ENCODE data around the gene MRPL43. TPM values are rescaled to one million over a fixed set of nuclear protein-coding genes. Genes with fewer than 3 reads are reported as not detected.
A peak's percentile ranks its signal among the peaks of the same experiment; 100 is the strongest.

The MRPL43 gene
- total and polyA plus RNA-seq, 5 donors, result 47.2 to 90.6 (median 61.2) TPM

GRCh38 chr10:101030496-101031127, 43.3 kb upstream of the MRPL43 start:
- intact Hi-C loops (cut with DNase I), result no loop called here
- 11% methylated on average over 25 of the region's 25 CpGs for WGBS
- no peak for ATAC-seq

GRCh38 chr10:101029520-101030295, 42.4 kb upstream of the MRPL43 start:
- H3K27me3 ChIP-seq (ENCODE audit: control insufficient read depth, insufficient read depth), result no peaks in the 10 kb centered on the region
- no peak overlapping the region for H3K27ac ChIP-seq (ENCODE audit: low read length)
- peaks cover 2% of the 10 kb centered on the region for H3K4me1 ChIP-seq (ENCODE audit: control insufficient read depth, insufficient read depth, low read length)
- DNase-seq (peak in 1 of 3 donors; percentile 68), ATAC-seq (no peak)
- no peaks in the 10 kb centered on the region for H3K9me3 ChIP-seq (ENCODE audit: control insufficient read depth, low read length)
- intact Hi-C loops (cut with DNase I), result no loop called here
- 61% methylated on average over 27 of the region's 27 CpGs for WGBS
- H3K4me3 ChIP-seq (ENCODE audit: low read length), result no peak overlapping the region

More at GRCh38 chr10:101030496-101031127, 43.3 kb upstream of the MRPL43 start:
- peak overlapping the region; percentile 60 for H3K4me3 ChIP-seq (ENCODE audit: low read length)
- H3K4me1 ChIP-seq (ENCODE audit: control insufficient read depth, insufficient read depth, low read length), result peaks cover 2% of the 10 kb centered on the region
- H3K9me3 ChIP-seq (ENCODE audit: control insufficient read depth, low read length), result no peaks in the 10 kb centered on the region
- H3K27ac ChIP-seq (ENCODE audit: low read length), result no peak overlapping the region
- no peak for DNase-seq
- H3K27me3 ChIP-seq (ENCODE audit: control insufficient read depth, insufficient read depth), result no peaks in the 10 kb centered on the region

GRCh38 chr10:101028446-101029337, 41.4 kb upstream of the MRPL43 start:
- intact Hi-C loops (cut with DNase I), result no loop called here
- 70% methylated on average over 7 of the region's 7 CpGs for WGBS

GRCh38 chr10:101027106-101027720, 39.9 kb upstream of the MRPL43 start:
- no peak for DNase-seq
- Histone ChIP-seq H3K4me3 (ENCODE audit: low read length) (no peak overlapping the region), H3K27me3 (ENCODE audit: control insufficient read depth, insufficient read depth) (no peaks in the 10 kb centered on the region), H3K4me1 (ENCODE audit: control insufficient read depth, insufficient read depth, low read length) (no peaks in the 10 kb centered on the region), H3K27ac (ENCODE audit: low read length) (no peak overlapping the region), H3K9me3 (ENCODE audit: control insufficient read depth, low read length) (no peaks in the 10 kb centered on the region)
- intact Hi-C loops (cut with DNase I), result no loop called here
- no peak for ATAC-seq
- WGBS, result 72% methylated on average over 10 of the region's 10 CpGs

More at GRCh38 chr10:101028446-101029337, 41.4 kb upstream of the MRPL43 start:
- DNase-seq (no peak), ATAC-seq (no peak)
- H3K27me3 ChIP-seq (ENCODE audit: control insufficient read depth, insufficient read depth), result no peaks in the 10 kb centered on the region
- peaks cover 2% of the 10 kb centered on the region for H3K4me1 ChIP-seq (ENCODE audit: control insufficient read depth, insufficient read depth, low read length)
- no peak overlapping the region for H3K4me3 ChIP-seq (ENCODE audit: low read length)
- no peak overlapping the region for H3K27ac ChIP-seq (ENCODE audit: low read length)
- H3K9me3 ChIP-seq (ENCODE audit: control insufficient read depth, low read length), result no peaks in the 10 kb centered on the region

GRCh38 chr10:101022967-101023705, 35.8 kb upstream of the MRPL43 start:
- intact Hi-C loops (cut with DNase I), result no loop called here
- H3K4me1 ChIP-seq (ENCODE audit: control insufficient read depth, insufficient read depth, low read length), result no peaks in the 10 kb centered on the region
- no peak overlapping the region for H3K4me3 ChIP-seq (ENCODE audit: low read length)
- no peak for ATAC-seq
- no peaks in the 10 kb centered on the region for H3K9me3 ChIP-seq (ENCODE audit: control insufficient read depth, low read length)
- no peaks in the 10 kb centered on the region for H3K27me3 ChIP-seq (ENCODE audit: control insufficient read depth, insufficient read depth)
- 92% methylated on average over 15 of the region's 15 CpGs for WGBS
- no peak for DNase-seq
- H3K27ac ChIP-seq (ENCODE audit: low read length), result no peak overlapping the region

GRCh38 chr10:101021692-101022251, 34.5 kb upstream of the MRPL43 start:
- ATAC-seq (no peak), DNase-seq (no peak)
- no peak overlapping the region for H3K4me3 ChIP-seq (ENCODE audit: low read length)
- H3K27ac ChIP-seq (ENCODE audit: low read length), result no peak overlapping the region
- no peaks in the 10 kb centered on the region for H3K9me3 ChIP-seq (ENCODE audit: control insufficient read depth, low read length)
- H3K4me1 ChIP-seq (ENCODE audit: control insufficient read depth, insufficient read depth, low read length), result no peaks in the 10 kb centered on the region
- WGBS, result 88% methylated on average over 11 of the region's 11 CpGs
- intact Hi-C loops (cut with DNase I), result no loop called here
- no peaks in the 10 kb centered on the region for H3K27me3 ChIP-seq (ENCODE audit: control insufficient read depth, insufficient read depth)

- H3K27me3 ChIP-seq (ENCODE audit: control insufficient read depth, insufficient read depth), result no peaks in the 10 kb centered on the region
- H3K4me1 ChIP-seq (ENCODE audit: control insufficient read depth, insufficient read depth, low read length), result no peaks in the 10 kb centered on the region
- ATAC-seq (no peak), DNase-seq (no peak)
- no peak overlapping the region for H3K4me3 ChIP-seq (ENCODE audit: low read length)
- 82% methylated on average over 4 of the region's 4 CpGs for WGBS
- H3K9me3 ChIP-seq (ENCODE audit: control insufficient read depth, low read length), result no peaks in the 10 kb centered on the region
- H3K27ac ChIP-seq (ENCODE audit: low read length), result no peak overlapping the region
- intact Hi-C loops (cut with DNase I), result no loop called here
Observed at GRCh38 chr10:101021239-101021638, 33.9 kb upstream of the MRPL43 start.

GRCh38 chr10:101020427-101021075, 33.3 kb upstream of the MRPL43 start:
- WGBS, result 73% methylated on average over 10 of the region's 10 CpGs
- H3K27ac ChIP-seq (ENCODE audit: low read length), result no peak overlapping the region
- no peaks in the 10 kb centered on the region for H3K27me3 ChIP-seq (ENCODE audit: control insufficient read depth, insufficient read depth)
- no peak for DNase-seq
- H3K9me3 ChIP-seq (ENCODE audit: control insufficient read depth, low read length), result no peaks in the 10 kb centered on the region
- intact Hi-C loops (cut with DNase I), result no loop called here
- no peak overlapping the region for H3K4me3 ChIP-seq (ENCODE audit: low read length)
- H3K4me1 ChIP-seq (ENCODE audit: control insufficient read depth, insufficient read depth, low read length), result no peaks in the 10 kb centered on the region
- no peak for ATAC-seq

- Histone ChIP-seq H3K4me1 (ENCODE audit: control insufficient read depth, insufficient read depth, low read length) (no peaks in the 10 kb centered on the region), H3K27ac (ENCODE audit: low read length) (no peak overlapping the region), H3K4me3 (ENCODE audit: low read length) (no peak overlapping the region), H3K27me3 (ENCODE audit: control insufficient read depth, insufficient read depth) (no peaks in the 10 kb centered on the region), H3K9me3 (ENCODE audit: control insufficient read depth, low read length) (no peaks in the 10 kb centered on the region)
- 40% methylated on average over 2 of the region's 2 CpGs for WGBS
- intact Hi-C loops (cut with DNase I), result no loop called here
- no peak for ATAC-seq
- DNase-seq, result no peak
Observed at GRCh38 chr10:101019440-101019703, 32.1 kb upstream of the MRPL43 start.

Data from right cardiac atrium (tissue), 5 donors.